HG03571 (cell line): ENCODE results near the gene TBL3.

Source experiments
- ATAC-seq: cut with Tn5 transposase; IDR thresholded peaks from one replicate; pipeline ENCODE4 v1.9.1; 2021; ENCODE audit not compliant: unreplicated experiment

Gene TBL3

DNA sequence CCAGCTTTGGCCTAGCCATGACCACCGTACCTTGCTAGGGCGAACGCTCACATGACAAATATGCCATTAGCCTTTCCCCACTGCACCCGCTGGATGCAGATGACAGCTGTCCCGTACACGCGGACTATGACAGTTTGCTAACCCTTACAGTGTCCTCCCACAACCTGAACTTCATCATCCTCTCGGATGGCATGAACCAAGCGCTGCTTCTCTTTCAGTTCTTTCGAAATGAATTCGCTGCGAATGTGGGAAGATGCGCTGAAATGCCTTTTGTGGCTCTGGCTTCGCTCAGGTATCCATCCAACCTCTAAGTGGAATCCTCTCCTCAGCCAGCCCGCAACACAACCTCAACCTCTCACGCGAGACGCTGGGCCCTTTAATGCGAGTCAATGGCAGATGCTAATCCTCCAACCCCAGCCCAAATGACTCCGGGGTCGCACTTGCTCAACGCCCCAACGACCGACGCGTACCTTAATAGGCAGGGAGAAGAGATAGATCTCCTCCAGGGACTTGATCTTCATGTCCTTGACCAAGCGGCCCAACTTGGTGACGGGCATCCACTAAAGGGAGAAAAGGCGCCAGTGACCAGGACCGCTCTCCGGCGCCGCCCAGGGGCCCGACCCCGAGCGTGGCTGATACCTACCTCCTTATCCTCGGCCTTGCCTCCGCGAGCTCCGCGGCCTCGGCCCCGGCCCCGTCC lies 7.9 kb upstream of the TBL3 start:
- no peak for ATAC-seq

DNA sequence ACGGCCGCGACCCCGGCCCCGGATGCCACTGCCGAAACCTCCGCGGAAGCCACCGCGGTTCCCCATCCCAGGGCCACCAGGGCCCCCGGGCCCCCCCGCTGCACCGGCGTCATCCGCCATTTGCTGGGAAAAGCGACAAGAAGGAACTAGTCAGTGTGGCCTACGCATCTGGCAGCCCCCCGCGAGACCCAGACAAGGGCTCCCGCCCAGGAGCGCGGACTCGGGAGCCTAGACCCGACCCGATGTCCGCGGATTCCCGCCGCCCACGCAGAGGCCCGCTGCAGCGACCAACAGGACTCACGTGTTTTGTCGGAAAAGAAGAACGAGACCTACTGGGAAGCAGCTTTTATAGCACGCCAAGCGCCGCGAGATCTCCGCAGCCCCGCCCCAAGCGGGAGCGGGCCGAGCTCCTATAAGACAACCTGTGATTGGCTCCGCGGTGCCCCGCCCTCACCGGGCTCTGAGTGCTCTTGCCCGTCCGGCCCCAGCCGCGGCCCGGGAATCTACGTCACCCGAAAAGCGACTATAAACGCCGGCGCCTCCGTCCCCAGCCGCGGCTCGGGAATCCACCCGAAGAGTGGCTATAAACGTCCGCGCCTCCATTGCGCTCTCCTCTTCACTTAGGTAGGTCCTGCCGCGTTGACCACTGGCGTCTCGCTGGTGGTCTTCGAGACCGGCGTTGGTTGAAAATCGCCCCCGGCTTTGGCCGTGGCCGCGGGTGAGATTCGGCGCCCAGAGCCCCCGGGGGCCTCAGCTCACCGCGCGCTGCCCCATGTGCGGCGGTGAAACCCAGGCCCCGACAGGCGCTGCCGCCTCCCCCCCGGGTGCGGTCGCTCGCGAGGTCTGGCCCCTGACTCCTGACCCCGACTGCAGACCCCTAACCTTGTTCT lies 7.1 kb upstream of the TBL3 start, which contains the start of gene RPS2:
Gene RPS2 (minus strand): TSS at position 321 of the 890 bp plus-strand sequence. CDS start 201 bp downstream, at position 120.
- peak; percentile 68 for ATAC-seq

DNA sequence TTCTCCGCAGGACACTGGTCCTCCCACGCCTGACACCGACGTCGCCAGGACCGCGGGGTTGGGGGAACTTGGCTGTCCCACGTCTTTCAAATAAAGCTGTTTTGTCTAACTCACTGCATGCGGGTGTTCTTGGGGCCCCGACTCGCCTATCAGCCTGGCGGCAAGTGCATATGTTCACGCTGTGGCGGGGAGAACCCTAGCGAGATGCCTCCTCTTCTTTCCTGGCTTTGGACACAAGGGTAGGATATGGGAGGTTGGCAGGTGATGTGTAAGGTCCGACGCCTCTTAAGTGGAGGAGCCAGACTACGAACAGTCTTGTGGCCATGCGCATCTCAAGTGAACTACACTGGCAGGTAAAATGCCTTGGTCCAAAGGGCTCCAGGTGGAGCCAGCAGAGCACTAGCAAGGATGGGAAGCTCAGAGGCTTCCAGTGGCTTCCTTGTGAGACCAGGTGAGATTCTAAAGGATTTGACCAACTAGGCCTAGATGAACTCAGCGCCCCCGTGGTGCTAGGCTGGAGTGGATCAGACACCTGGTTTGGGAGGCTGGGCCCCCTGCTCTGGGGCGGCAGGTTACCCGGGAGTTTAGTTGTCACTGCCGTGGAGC lies 6.4 kb upstream of the TBL3 start:
- no peak for ATAC-seq

DNA sequence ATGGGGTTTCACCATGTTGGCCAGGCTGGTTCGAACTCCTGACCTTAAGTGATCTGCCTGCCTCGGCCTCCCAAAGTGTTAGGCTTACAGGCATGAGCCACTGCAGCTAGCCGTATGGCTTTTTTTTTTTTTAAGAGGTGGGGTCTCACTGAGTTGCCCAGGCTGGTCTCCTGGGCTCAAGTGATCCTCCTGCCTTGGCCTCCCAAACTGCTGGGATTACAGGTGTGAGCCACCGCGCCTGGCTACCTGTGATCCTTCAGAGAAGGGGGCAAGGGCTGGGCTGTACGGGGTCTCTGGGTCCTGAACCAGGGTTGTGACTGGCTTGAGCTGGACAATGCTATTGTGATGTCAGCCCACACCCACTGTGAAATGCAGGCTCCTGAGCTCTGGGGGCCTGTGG lies 5.4 kb upstream of the TBL3 start, which contains the start of gene RNF151:
Gene RNF151 (plus strand): TSS at position 397 of the 400 bp plus-strand sequence. CDS start 26 bp downstream, outside the sequence.
- no peak for ATAC-seq

DNA sequence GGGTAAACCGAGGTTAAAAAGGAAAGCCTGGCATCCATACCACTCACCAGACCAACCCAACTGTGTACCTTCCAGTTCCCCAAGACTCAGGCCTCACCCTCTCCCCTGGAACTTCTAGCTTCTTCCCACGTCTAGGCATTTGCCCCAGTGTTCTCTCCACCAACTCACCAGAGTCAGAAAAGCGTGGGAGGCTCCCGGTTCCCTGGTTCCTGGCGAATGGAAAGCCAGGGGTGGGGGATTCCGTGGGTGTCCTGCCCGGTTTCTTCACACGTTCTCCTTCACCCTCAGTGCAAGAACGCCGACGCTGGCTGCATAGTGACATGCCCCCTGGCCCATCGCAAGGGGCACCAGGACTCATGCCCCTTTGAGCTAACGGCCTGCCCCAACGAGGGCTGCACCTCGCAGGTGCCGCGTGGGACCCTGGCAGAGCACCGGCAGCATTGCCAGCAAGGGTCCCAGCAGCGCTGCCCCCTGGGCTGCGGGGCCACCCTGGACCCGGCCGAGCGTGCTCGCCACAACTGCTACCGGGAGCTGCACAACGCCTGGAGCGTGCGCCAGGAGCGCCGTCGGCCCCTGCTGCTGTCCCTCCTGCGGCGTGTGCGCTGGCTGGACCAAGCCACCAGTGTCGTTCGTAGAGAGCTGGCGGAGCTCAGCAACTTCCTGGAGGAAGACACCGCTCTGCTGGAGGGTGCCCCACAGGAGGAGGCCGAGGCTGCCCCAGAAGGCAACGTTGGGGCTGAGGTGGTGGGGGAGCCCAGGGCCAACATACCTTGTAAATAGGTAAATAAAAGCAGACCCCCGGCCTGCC lies 3.5 kb upstream of the TBL3 start:
- no peak for ATAC-seq

DNA sequence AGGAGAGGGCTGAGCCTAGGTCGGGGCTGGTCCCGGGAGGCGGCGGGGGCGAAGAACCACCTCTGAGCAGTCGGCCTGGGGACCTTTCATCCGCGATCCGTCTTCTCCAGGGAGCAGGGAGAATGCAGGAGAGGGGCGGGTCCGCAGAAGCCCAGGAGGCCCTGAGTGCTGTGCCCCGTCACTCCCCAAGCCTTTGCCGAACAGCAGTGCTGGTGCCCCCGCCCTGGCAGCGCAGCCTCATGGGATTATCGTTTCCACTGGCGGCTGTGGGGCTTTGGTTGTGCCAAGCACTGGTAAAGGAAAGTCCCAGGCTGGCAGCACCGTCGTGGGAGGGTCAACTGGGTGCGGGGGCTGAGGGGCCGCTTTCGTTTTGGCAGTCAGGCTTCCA lies 631 bp downstream of the TBL3 start:
- ATAC-seq = no peak

DNA sequence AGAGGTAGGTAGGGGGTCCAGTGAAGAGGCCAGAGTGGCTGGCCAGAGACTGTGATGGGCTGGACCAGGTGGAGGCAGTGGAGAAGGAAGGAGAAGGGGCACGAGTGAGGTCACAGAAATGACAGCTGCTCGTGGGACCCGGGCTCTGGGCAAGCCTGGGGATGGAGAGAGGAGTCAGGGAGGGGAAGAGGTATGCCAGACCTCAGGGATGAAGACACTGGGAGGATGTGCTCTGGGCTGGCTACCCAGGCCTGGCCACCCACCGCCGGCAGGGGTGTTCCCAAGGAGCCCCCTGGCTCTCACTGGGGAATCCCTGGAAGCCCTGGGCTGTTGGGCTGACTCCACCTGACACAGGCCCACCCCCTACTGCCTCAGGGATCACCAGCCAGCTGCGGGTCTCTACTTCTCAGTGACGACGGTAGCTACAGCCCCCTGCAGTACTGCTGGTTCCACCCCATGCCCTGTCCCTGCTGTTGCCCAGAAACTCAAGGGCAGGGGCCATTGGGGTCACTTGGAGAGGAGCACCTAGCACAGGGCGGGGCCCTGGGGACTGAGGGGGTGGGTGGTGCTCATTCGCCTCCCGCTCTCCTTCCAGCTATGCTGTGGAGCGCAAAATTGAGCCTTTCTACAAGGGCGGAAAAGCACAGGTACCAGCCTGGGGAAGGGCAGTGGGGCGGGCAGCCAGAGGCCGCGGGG lies 1.8 kb downstream of the TBL3 start:
- ATAC-seq = no peak

DNA sequence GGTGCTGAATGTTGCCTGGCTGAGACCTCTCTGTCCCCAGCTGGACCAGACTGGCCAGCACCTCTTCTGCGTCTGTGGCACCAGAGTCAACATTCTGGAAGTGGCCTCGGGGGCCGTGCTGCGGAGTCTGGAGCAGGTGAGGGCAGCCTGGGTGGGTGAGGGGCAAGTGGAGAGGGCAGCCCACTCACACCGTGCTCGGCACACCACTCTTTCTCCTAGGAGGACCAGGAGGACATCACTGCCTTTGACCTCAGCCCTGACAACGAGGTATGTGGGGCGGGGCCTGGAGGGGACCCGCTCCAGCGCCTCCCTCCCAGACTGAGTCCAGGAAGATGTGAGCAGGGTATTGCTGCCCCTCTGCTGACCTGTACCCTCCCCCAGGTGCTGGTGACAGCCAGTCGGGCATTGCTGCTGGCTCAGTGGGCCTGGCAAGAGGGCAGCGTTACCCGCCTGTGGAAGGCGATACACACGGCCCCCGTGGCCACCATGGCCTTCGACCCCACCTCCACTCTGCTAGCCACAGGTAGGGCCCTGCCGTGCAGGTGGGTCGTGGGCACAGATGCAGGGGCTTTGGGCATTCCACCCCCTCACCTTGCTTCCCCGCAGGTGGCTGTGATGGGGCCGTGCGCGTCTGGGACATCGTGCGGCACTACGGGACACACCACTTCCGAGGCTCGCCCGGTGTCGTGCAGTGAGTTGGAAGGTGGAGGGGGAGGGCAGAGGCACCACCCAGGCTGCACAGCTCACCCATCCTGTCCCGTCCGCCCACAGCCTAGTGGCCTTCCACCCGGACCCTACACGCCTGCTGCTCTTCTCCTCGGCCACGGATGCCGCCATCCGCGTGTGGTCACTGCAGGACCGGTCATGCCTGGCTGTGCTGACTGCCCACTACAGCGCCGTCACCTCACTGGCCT lies 2.6 kb downstream of the TBL3 start:
- no peak for ATAC-seq

DNA sequence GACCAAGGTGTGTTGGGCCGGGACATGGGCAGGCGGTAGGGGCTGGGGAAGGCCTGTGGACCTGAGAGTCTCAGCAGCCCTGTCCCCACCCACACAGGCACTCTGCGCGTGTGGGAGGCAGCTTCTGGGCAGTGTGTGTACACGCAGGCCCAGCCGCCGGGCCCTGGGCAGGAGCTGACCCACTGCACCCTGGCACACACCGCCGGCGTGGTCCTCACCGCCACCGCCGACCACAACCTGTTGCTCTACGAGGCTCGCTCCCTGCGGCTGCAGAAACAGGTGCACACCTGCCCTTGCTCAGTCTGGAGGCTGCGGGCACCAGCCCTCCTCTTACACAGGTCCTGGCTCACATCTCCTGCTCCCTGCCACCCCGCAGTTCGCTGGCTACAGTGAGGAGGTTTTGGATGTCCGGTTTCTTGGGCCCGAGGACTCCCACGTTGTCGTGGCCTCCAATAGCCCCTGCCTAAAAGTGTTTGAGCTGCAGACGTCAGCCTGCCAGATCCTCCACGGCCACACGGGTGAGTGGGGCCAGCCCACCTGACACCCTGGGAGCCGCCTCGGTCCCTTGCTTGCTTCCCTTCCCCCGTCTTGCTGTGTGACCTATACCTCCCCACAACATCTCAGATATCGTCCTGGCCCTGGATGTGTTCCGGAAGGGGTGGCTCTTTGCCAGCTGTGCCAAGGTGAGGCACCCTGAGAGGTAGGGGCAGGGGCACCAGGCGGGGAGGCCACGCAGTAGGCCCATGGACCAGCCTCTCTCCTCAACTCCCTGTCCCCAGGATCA lies 3.8 kb downstream of the TBL3 start:
- ATAC-seq = no peak

DNA sequence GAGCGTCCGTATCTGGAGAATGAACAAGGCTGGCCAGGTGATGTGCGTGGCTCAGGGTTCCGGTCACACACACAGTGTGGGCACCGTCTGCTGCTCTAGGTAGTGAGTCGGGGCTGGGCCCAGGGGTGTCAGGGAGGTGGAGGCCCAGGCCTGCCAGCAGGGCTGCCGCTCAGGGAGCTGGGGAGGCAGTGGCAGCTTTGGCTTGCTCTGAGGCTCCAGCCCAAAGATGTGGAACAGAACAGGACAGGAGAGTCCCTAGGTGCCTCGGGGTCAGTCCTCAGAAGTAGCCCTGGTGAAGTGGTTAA lies 4.3 kb downstream of the TBL3 start:
- ATAC-seq = no peak

DNA sequence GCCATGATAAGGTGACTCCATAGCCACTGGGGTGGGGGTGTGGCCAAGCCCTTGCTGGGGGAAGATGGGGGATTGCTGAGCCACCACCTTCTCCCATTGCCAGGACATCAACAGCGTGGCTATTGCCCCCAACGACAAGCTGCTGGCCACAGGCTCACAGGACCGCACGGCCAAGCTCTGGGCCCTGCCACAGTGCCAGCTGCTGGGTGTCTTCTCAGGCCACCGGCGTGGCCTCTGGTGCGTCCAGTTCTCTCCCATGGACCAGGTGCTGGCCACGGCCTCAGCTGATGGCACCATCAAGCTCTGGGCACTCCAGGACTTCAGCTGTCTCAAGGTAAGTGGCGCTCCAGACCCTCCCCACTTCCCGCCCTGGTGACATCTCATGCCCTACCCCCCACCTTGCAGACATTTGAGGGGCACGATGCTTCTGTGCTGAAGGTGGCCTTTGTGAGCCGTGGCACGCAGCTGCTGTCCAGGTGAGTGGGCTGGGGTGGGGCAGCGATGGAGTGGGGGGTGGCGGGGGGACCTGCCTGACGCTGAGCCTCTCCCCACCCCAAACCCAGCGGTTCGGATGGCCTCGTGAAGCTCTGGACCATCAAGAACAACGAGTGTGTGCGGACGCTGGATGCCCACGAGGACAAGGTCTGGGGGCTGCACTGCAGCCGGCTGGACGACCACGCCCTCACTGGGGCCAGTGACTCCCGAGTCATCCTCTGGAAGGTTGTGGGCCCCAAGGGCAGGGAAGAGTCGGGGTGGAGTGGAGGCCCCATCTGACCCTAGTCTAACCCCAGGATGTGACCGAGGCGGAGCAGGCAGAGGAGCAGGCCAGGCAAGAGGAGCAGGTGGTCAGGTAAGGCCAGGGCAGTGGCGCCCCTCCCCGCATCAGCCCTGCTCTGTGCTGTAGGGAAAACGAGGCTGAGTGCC lies 5.4 kb downstream of the TBL3 start:
- no peak for ATAC-seq

DNA sequence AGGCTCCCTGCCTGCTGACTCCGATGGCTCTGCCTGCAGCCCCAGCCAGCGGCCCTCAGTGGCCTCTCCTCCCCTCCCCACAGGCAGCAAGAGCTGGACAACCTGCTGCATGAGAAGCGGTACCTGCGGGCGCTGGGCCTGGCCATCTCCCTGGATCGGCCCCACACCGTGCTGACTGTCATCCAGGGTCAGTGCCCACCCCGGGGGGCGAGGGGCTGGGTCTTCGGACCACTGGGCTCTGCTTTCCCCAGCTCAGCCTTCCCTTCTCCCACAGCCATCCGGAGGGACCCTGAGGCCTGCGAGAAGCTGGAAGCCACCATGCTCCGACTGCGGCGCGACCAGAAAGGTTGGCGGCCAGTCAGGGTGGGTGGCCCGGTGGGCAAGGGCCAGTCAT lies 6.0 kb downstream of the TBL3 start:
- no peak for ATAC-seq

DNA sequence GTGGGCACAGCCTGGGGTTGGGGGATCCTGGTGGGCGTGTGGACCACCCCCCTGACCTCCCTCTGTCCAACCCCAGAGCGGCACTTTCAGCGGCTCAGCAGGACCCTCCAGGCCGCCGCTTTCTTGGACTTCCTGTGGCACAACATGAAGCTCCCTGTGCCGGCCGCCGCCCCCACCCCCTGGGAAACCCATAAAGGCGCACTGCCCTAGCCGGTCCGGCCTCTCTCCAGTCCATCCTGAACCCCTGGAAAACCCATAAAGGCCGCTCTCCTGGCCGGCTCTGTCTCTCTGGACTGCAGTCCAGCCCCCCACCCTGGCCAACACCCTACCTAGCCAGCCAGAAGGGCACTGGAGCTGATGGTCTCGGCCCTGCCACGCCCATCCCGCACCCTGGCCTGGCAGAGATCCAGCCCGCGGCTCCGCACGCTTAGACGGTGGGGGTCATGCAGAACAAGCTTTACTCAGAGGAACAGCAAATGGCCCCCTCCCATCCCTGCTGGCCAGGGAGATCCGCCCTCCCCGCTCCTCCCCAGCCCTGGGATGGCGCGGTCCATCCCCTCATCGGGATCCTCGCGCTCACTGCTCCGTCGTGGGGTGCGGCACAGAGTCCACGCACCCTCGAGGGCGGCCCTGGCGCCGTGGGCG lies 6.7 kb downstream of the TBL3 start:
- ATAC-seq = no peak

DNA sequence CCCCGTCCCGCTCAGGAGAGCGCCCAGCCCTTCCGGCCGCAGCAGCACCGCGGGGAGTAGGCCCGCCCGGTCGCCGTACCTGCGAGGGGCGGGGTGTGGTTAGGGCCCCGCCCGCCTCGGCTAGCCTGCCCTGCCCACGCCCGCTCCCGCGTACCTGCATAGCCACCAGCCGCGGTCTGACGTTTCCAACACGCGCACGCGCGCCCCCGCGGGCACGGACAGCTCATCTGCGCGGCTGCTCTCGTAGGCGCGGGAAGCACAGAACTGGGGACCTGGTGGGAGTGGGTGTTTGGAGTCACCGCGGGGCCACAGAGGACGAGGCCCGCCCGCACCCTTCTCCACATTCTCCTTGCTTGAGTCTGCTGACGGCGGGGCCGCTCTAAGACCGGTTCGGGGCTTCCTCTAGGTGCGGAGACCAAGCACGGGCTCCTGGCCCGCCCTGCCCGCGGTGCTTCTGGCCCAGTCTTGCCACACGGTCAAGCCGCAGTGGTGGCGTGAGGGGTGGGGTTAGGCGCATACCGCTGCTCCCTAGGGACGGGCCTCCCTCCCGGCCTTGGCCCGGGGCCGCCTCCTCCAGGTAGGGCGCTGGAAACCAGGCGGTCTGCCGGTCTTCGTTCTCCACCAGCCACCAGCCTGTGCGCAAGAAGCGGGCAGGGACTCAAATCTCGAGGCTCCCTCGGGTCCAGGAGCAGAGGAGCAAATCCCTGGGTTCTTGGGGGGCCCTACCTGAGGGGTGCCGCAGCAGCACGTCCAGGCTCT lies 7.6 kb downstream of the TBL3 start:
- ATAC-seq = no peak

DNA sequence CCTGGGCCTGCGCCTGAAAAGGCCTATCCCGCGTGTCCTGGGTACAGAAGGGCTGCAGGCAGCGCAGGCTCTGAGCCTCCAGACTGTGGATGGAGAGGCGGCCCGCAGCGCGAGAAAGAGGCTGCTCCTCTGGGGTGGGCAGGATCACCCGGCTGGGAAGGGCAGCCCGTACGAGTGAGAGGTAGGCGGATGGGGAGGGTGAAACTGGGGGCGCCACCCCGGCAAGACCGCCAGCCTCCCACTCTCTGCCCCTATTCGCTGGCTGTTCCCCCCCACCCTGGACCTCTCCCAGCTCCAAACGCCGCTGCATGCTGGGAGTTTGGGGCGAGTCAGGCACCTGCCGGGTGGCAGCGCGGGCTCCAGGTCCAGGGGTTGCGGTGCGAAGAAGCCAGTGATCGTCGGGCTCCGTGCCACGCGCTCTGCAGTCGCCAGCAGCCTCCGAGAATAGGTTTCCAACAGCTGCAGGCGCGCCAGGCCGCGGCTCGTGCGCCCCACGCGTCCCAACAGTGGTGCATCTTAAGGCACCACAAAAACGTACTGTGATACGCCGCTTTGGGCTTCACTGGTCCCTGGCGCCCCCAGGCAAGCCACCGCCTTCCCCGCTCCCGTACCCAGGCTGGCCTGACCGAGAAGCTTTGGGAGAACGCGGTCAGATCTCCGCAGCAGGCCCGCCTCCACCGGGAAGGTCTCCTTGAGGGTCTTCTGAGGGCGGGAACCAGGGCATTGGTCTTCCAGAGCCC lies 8.3 kb downstream of the TBL3 start:
- ATAC-seq = no peak

DNA sequence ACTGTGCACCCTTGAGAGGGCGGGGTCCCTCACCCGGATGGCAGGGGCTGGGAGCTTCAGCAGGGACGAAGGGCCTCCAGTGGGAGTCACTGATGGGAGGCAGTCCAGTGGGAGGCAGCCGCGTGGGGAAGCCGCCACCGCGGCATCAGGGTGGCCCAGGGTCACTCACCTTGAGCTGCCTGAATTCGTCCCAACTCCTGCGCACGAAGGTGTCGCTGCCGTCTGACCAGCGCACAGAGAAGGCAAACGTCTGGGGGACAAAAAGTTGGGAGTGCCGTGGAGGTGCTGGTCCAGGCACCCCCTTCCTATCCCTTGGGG lies 8.9 kb downstream of the TBL3 start:
- no peak for ATAC-seq
